WTC11 (cell line): ENCODE results near the gene RAB10. TPM values are rescaled to one million over a fixed set of nuclear protein-coding genes. Genes with fewer than 3 reads are reported as not detected.

ENCODE experiments used
- ATAC-seq: fragments of 200-7000 bp; cut with Tn5 transposase; 2 replicates; pipeline ENCODE4 v1.10.0; 2021; ENCODE audit warnings: mild to moderate bottlenecking, moderate library complexity
- CTCF ChIA-PET: fragments of 300-600 bp; sonication (Branson Sonifier 250); formaldehyde crosslinking; loops from one replicate; lab custom pipeline; 2021; ENCODE audit warnings: antibody characterized with exemption; lab: Charles Lee
- POLR2A ChIA-PET: fragments of 350-600 bp; sonication (Branson Sonifier 250); formaldehyde crosslinking; loops from one replicate; lab custom pipeline; 2021; ENCODE audit warnings: antibody characterized with exemption; lab: Charles Lee
- DNase-seq: peaks from one replicate; pipeline ENCODE4 v3.0.0; 2021; ENCODE audit warnings: low spot score
- H3K27ac Mint-ChIP-seq: 2 replicates; pipeline ENCODE4 v1.8.0; 2021; ENCODE audit warnings: mixed read lengths
- H3K27me3 Mint-ChIP-seq: 2 replicates; pipeline ENCODE4 v1.8.0; 2021; ENCODE audit warnings: low read depth, mild to moderate bottlenecking, moderate library complexity, mixed read lengths
- H3K36me3 Mint-ChIP-seq: 2 replicates; pipeline ENCODE4 v1.8.0; 2021; ENCODE audit warnings: mixed read lengths
- H3K4me1 Mint-ChIP-seq: 2 replicates; pipeline ENCODE4 v1.8.0; 2022; ENCODE audit warnings: mixed read lengths
- H3K4me3 Mint-ChIP-seq: 2 replicates; pipeline ENCODE4 v1.8.0; 2021; ENCODE audit warnings: mild to moderate bottlenecking, moderate library complexity, mixed read lengths
- H3K9me3 Mint-ChIP-seq: 2 replicates; pipeline ENCODE4 v1.8.0; 2021; ENCODE audit warnings: mixed read lengths
- ATF3 ChIP-seq: sonication (generic); formaldehyde crosslinking; conservative IDR thresholded peaks from 2 replicates; pipeline ENCODE4 v1.8.1; 2022; ENCODE audit warnings: mild to moderate bottlenecking, missing genetic modification reagents
- CREB1 ChIP-seq: sonication (generic); formaldehyde crosslinking; IDR thresholded peaks from 2 replicates; pipeline ENCODE4 v1.8.0; 2023; ENCODE audit warnings: mild to moderate bottlenecking, missing genetic modification reagents
- ELF4 ChIP-seq: sonication (generic); formaldehyde crosslinking; IDR thresholded peaks from 2 replicates; pipeline ENCODE4 v1.8.1; 2022; ENCODE audit warnings: low read depth, mild to moderate bottlenecking, moderate library complexity, missing genetic modification reagents
- ESRRA ChIP-seq: sonication (generic); formaldehyde crosslinking; IDR thresholded peaks from 2 replicates; pipeline ENCODE4 v1.8.1; 2022; ENCODE audit warnings: mild to moderate bottlenecking, missing genetic modification reagents, borderline replicate concordance
- ETV6 ChIP-seq: sonication (generic); formaldehyde crosslinking; IDR thresholded peaks from 2 replicates; pipeline ENCODE4 v1.8.1; 2022; ENCODE audit warnings: mild to moderate bottlenecking, missing genetic modification reagents
- GTF2I ChIP-seq: fragments of 250-450 bp; sonication (Bioruptor Pico); conservative IDR thresholded peaks from 2 replicates; pipeline ENCODE4 v1.4.0; 2021; ENCODE audit warnings: mild to moderate bottlenecking
- JUN ChIP-seq: sonication (generic); formaldehyde crosslinking; IDR thresholded peaks from 2 replicates; pipeline ENCODE4 v1.8.0; 2023; ENCODE audit warnings: mild to moderate bottlenecking, missing genetic modification reagents
- NFYB ChIP-seq: sonication (generic); formaldehyde crosslinking; conservative IDR thresholded peaks from 2 replicates; pipeline ENCODE4 v1.8.0; 2022; ENCODE audit warnings: low read depth, missing genetic modification reagents
- NR1H2 ChIP-seq: sonication (generic); formaldehyde crosslinking; IDR thresholded peaks from 2 replicates; pipeline ENCODE4 v1.9.0; 2021; ENCODE audit warnings: mild to moderate bottlenecking, moderate library complexity, missing genetic modification reagents
- OVOL2 ChIP-seq: fragments of 250-450 bp; sonication (Bioruptor Pico); IDR thresholded peaks from 2 replicates; pipeline ENCODE4 v1.9.0; 2021; ENCODE audit warnings: mild to moderate bottlenecking, borderline replicate concordance
- PRRX2 ChIP-seq: fragments of 250-450 bp; sonication (Bioruptor Pico); IDR thresholded peaks from 2 replicates; pipeline ENCODE4 v1.8.0; 2021; ENCODE audit warnings: mild to moderate bottlenecking
- TP53 ChIP-seq: sonication (generic); formaldehyde crosslinking; IDR thresholded peaks from 2 replicates; pipeline ENCODE4 v1.8.1; 2023; ENCODE audit warnings: mild to moderate bottlenecking, missing genetic modification reagents
- ZNF121 ChIP-seq: sonication (generic); formaldehyde crosslinking; IDR thresholded peaks from 2 replicates; pipeline ENCODE4 v1.8.0; 2023; ENCODE audit warnings: missing genetic modification reagents
- ZNF138 ChIP-seq: sonication (generic); formaldehyde crosslinking; conservative IDR thresholded peaks from 2 replicates; pipeline ENCODE4 v1.8.1; 2022; ENCODE audit warnings: mild to moderate bottlenecking, moderate library complexity, missing genetic modification reagents
- ZNF219 ChIP-seq: sonication (generic); formaldehyde crosslinking; IDR thresholded peaks from 2 replicates; pipeline ENCODE4 v1.8.0; 2023; ENCODE audit warnings: missing genetic modification reagents, mild to moderate bottlenecking, borderline replicate concordance
- ZNF263 ChIP-seq: sonication (generic); formaldehyde crosslinking; IDR thresholded peaks from 2 replicates; pipeline ENCODE4 v1.8.1; 2022; ENCODE audit warnings: low read depth, mild to moderate bottlenecking, moderate library complexity, missing genetic modification reagents
- ZNF396 ChIP-seq: fragments of 250-450 bp; sonication (Bioruptor Pico); IDR thresholded peaks from 2 replicates; pipeline ENCODE4 v1.8.0; 2021; ENCODE audit warnings: mild to moderate bottlenecking, moderate library complexity, borderline replicate concordance
- ZNF532 ChIP-seq: fragments of 250-450 bp; sonication (Bioruptor Pico); IDR thresholded peaks from 2 replicates; pipeline ENCODE4 v1.9.0; 2021; ENCODE audit warnings: mild to moderate bottlenecking, borderline replicate concordance
- total RNA-seq: library from RNA; stranded (reverse); gene quantifications from 3 replicates; pipeline ENCODE4 v1.2.3, GENCODE V29; 2021
- TF ChIP-seq, protein P1 (sequence below): sonication (generic); formaldehyde crosslinking; IDR thresholded peaks from 2 replicates; pipeline ENCODE4 v1.8.1; 2023; ENCODE audit warnings: mild to moderate bottlenecking, missing genetic modification reagents
- TF ChIP-seq, protein P2 (sequence below): sonication (generic); formaldehyde crosslinking; IDR thresholded peaks from 2 replicates; pipeline ENCODE4 v1.8.1; 2023; ENCODE audit warnings: mild to moderate bottlenecking, missing genetic modification reagents
- TF ChIP-seq, protein P3 (sequence below): sonication (generic); formaldehyde crosslinking; IDR thresholded peaks from 2 replicates; pipeline ENCODE4 v1.8.1; 2023; ENCODE audit warnings: mild to moderate bottlenecking, missing genetic modification reagents, moderate library complexity
- TF ChIP-seq, protein P4 (sequence below): sonication (generic); formaldehyde crosslinking; IDR thresholded peaks from 2 replicates; pipeline ENCODE4 v1.8.1; 2023; ENCODE audit warnings: mild to moderate bottlenecking, missing genetic modification reagents, borderline replicate concordance

RAB10 gene
- total RNA-seq, 1 experiment from 2014 or later, result 127 TPM

DNA sequence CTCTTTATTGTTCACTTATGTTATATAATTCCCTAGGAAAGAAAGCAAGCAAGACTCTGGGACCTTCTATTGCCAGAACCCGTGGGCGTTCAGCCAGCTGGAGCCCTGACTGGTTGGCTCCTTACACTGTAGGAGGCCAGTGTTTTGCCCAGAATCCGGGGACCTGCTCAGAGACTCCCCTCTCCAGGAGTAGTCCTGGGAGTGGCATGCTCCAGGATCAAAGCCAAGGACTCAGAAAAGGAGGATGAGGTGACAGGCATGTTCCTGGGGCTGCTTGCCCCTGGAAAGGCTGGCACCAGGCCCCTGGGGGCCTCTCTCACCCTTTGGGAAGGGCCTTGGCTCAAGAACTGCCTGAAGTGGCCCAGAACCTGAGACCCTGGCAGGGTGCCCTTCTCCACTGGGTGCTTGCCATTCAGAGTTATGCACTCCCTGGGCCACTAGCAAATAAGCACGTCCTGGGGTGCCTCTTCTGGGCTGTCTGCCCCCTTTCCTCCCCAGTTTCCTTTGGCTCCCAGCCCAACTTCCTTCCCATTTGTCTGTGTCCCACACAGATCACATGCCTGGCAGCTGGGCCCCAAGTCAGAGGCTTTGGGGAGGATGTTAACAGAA lies 32.0 kb upstream of the RAB10 start:
- no peak overlapping the region for H3K4me3 Mint-ChIP-seq
- no peaks in the 10 kb centered on the region for H3K36me3 Mint-ChIP-seq
- CTCF ChIA-PET, result interaction anchor here (1.5 to 1.7 kb wide), 1 partner anchor 10 kb away, joined by 5 to 6 read pairs; no protein-coding TSS in a partner anchor
- H3K4me1 Mint-ChIP-seq, result peaks cover 4% of the 10 kb centered on the region
- no peak for DNase-seq
- no peaks in the 10 kb centered on the region for H3K9me3 Mint-ChIP-seq
- H3K27me3 Mint-ChIP-seq, result no peaks in the 10 kb centered on the region
- H3K27ac Mint-ChIP-seq, result no peak overlapping the region
- POLR2A ChIA-PET, result no interaction called here
- ATAC-seq, result no peak
- no peak for TF ChIP-seq ETV6 (CRISPR knock-in tag)
- TF ChIP-seq, protein P1, sequence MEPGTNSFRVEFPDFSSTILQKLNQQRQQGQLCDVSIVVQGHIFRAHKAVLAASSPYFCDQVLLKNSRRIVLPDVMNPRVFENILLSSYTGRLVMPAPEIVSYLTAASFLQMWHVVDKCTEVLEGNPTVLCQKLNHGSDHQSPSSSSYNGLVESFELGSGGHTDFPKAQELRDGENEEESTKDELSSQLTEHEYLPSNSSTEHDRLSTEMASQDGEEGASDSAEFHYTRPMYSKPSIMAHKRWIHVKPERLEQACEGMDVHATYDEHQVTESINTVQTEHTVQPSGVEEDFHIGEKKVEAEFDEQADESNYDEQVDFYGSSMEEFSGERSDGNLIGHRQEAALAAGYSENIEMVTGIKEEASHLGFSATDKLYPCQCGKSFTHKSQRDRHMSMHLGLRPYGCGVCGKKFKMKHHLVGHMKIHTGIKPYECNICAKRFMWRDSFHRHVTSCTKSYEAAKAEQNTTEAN (CRISPR knock-in tag), result no peak
- no peak for TF ChIP-seq JUN
- TF ChIP-seq, protein P2, sequence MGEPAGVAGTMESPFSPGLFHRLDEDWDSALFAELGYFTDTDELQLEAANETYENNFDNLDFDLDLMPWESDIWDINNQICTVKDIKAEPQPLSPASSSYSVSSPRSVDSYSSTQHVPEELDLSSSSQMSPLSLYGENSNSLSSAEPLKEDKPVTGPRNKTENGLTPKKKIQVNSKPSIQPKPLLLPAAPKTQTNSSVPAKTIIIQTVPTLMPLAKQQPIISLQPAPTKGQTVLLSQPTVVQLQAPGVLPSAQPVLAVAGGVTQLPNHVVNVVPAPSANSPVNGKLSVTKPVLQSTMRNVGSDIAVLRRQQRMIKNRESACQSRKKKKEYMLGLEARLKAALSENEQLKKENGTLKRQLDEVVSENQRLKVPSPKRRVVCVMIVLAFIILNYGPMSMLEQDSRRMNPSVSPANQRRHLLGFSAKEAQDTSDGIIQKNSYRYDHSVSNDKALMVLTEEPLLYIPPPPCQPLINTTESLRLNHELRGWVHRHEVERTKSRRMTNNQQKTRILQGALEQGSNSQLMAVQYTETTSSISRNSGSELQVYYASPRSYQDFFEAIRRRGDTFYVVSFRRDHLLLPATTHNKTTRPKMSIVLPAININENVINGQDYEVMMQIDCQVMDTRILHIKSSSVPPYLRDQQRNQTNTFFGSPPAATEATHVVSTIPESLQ (CRISPR knock-in tag), result no peak
- TF ChIP-seq PRRX2 (CRISPR knock-in tag), result no peak
- no peak for TF ChIP-seq NR1H2
- no peak for TF ChIP-seq ZNF219 (CRISPR knock-in tag)
- no peak for TF ChIP-seq GTF2I
- TF ChIP-seq TP53, result no peak
- TF ChIP-seq NFYB (CRISPR knock-in tag), result no peak

GRCh38 chr2:26002632-26003310 lies 31.1 kb upstream of the RAB10 start:
- no peak overlapping the region for H3K27ac Mint-ChIP-seq
- no peaks in the 10 kb centered on the region for H3K27me3 Mint-ChIP-seq
- ATAC-seq, result peak; percentile 22; the same call in 1 of the 2 replicates
- DNase-seq, result no peak
- POLR2A ChIA-PET, result interaction anchor here (0.8 kb wide), 1 partner anchor 19 kb away, joined by 4 read pairs; no protein-coding TSS in a partner anchor
- H3K4me1 Mint-ChIP-seq, result peaks cover under 1% of the 10 kb centered on the region
- no peaks in the 10 kb centered on the region for H3K36me3 Mint-ChIP-seq
- no peaks in the 10 kb centered on the region for H3K9me3 Mint-ChIP-seq
- no peak overlapping the region for H3K4me3 Mint-ChIP-seq
- CTCF ChIA-PET, result interaction anchor here (0.5 to 1.5 kb wide), 2 partner anchors 11 to 53 kb away, joined by 3 to 5 read pairs; no protein-coding TSS in a partner anchor
- TF ChIP-seq GTF2I (no peak), OVOL2 (CRISPR knock-in tag) (no peak), ELF4 (no peak), ZNF138 (no peak), ZNF396 (CRISPR knock-in tag) (no peak), ESRRA (CRISPR knock-in tag) (no peak), ZNF263 (CRISPR knock-in tag) (no peak), CREB1 (CRISPR knock-in tag) (no peak), ATF3 (CRISPR knock-in tag) (no peak), JUN (no peak), ZNF121 (CRISPR knock-in tag) (no peak), ZNF532 (CRISPR knock-in tag) (no peak)
- TF ChIP-seq, protein P3, sequence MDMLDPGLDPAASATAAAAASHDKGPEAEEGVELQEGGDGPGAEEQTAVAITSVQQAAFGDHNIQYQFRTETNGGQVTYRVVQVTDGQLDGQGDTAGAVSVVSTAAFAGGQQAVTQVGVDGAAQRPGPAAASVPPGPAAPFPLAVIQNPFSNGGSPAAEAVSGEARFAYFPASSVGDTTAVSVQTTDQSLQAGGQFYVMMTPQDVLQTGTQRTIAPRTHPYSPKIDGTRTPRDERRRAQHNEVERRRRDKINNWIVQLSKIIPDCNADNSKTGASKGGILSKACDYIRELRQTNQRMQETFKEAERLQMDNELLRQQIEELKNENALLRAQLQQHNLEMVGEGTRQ (CRISPR knock-in tag), result no peak
- TF ChIP-seq, protein P4, sequence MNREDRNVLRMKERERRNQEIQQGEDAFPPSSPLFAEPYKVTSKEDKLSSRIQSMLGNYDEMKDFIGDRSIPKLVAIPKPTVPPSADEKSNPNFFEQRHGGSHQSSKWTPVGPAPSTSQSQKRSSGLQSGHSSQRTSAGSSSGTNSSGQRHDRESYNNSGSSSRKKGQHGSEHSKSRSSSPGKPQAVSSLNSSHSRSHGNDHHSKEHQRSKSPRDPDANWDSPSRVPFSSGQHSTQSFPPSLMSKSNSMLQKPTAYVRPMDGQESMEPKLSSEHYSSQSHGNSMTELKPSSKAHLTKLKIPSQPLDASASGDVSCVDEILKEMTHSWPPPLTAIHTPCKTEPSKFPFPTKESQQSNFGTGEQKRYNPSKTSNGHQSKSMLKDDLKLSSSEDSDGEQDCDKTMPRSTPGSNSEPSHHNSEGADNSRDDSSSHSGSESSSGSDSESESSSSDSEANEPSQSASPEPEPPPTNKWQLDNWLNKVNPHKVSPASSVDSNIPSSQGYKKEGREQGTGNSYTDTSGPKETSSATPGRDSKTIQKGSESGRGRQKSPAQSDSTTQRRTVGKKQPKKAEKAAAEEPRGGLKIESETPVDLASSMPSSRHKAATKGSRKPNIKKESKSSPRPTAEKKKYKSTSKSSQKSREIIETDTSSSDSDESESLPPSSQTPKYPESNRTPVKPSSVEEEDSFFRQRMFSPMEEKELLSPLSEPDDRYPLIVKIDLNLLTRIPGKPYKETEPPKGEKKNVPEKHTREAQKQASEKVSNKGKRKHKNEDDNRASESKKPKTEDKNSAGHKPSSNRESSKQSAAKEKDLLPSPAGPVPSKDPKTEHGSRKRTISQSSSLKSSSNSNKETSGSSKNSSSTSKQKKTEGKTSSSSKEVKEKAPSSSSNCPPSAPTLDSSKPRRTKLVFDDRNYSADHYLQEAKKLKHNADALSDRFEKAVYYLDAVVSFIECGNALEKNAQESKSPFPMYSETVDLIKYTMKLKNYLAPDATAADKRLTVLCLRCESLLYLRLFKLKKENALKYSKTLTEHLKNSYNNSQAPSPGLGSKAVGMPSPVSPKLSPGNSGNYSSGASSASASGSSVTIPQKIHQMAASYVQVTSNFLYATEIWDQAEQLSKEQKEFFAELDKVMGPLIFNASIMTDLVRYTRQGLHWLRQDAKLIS (CRISPR knock-in tag), result no peak
